GM12865 (cell line): ENCODE data around the gene SCGB1C2.

Source experiments
- DNase-seq: peaks from one replicate; pipeline ENCODE4 v3.0.0; 2010; ENCODE audit warnings: low read depth
- H3K4me3 ChIP-seq: 2 replicates; pipeline ENCODE4 v1.5.1; 2011; ENCODE audit warnings: mild to moderate bottlenecking, low read depth, low read length, control low read depth
- CTCF ChIP-seq: IDR thresholded peaks from 2 replicates; pipeline ENCODE4 v1.5.1; 2011; ENCODE audit warnings: low read length, control low read depth, low read depth, inconsistent platforms; ENCODE audit not compliant: insufficient read depth; ENCODE audit errors: missing control alignments

SCGB1C2 gene

DNA sequence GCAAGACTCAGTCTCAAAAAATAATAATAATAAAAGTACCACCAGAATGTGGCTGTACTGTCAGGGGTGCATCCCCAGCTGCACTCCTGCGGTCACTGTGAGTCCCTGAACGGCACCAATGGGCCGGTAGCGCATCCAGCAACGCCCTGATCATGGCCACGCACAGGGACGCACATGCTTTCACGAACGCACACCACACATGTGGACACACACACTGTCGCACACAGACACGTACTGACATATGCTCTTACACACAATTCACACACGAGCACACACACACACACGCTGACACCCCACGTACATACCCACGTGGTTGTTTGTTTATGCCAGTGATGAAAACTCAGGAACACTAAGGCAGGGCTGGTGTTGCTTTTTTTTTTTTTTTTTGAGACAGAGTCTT, 22.2 kb downstream of the SCGB1C2 start:
- TF ChIP-seq CTCF = no peak
- no peak for DNase-seq

GRCh38 chr17:160336-160735, 23.0 kb downstream of the SCGB1C2 start:
- H3K4me3 ChIP-seq = no peak overlapping the region
- no peak for TF ChIP-seq CTCF
- no peak for DNase-seq

More for the DNA sequence above, 22.2 kb downstream of the SCGB1C2 start:
- H3K4me3 ChIP-seq = no peak overlapping the region

GRCh38 chr17:161481-161880, 24.1 kb downstream of the SCGB1C2 start:
- H3K4me3 ChIP-seq = no peak overlapping the region
- no peak for DNase-seq
- no peak for TF ChIP-seq CTCF

GRCh38 chr17:162689-163088, 25.3 kb downstream of the SCGB1C2 start:
- no peak for DNase-seq

DNA sequence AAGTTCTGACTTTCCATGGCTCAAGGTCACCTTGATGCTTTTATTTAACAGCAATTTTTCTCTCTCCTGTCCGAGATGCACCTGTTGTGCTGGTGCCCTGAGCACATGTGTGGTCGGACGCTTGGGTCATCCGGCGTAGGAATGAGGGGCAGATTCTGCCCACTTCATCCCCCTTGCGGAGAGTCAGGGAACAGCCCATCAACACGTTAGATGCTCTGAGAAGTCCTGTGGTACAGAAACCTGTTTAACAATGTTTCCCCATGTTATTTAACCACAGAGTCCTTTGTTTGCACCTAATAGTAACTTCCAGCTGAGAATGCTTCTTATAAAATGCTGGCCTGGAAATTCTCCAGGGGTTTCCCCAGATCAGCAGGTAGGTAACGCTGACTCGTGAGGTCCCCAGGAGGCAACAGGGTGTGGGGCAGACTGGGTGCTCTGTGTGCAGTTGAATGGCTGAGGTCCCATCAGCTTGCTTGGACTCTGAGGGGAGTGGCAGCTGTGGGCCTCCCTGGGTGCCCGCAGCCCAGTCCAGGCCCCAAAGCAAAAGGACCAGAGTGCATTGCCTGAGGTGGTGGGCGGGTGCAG, 26.2 kb downstream of the SCGB1C2 start:
- H3K4me3 ChIP-seq = no peak overlapping the region
- peak; percentile 16 for DNase-seq
- TF ChIP-seq CTCF = peak; percentile 36

More at GRCh38 chr17:162689-163088, 25.3 kb downstream of the SCGB1C2 start:
- TF ChIP-seq CTCF = no peak
- H3K4me3 ChIP-seq = no peak overlapping the region

DNA sequence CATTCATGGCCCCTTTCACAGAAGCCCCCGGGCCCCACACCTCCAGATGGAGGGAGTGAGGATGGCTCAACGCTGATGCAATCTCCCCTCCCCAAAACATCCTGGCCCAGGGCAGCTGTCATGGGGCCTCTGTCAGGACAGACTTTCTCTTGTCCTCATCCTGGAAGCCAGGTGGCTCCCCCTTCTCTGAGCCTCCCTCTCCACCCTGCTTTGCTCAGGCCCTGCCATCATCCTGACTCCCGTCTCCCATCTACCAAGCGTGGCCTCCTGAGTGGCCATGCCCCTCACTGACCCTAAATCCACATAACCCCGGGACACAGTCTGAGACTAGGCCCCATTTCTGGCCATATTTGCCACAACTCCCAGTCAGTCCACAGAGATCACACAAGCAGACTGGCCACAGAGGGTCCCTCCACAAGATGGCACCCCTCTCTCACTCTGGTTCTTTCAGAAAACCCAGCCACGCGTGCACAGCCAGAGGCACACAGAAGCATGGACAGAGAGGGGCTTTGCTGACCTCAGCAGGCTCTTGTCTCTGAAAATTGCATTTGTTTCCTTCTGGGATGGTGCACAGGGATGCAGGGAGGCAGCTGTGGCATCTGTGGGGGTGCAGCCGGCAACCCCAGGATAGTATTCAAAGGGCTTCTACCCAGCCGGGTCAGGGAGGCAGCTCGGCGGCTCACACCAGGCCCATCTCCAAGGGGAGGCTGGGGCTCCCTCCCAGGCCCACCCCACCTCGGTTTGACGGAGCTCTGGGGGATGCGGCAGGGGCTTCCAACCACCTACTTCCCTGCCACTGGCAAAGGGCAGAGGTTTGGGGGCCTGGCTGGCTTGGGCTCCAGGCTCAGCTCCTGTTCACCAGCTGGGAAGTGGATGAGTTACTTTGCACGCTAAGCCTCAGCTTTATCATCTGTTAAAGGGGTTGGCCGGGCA, 27.2 kb downstream of the SCGB1C2 start:
- DNase-seq = peak; percentile 44
- no peak overlapping the region for H3K4me3 ChIP-seq
- peak; percentile 55 for TF ChIP-seq CTCF
